Uterus (tissue), 2 donors: ENCODE results near the gene DCUN1D1.

ENCODE experiments used
- POLR2A ChIP-seq, 2 donors: fragments of 450-650 bp; IDR thresholded peaks; one replicate each; pipeline ENCODE4 v1.6.1; 2016; ENCODE audit warnings: antibody characterized with exemption in 2 of 2, mild to moderate bottlenecking in 1 of 2, moderate library complexity in 1 of 2
- TF ChIP-seq, protein P1 (sequence below), 4 experiments: fragments of 200-600 bp in 2 of 4; fragments of 450-650 bp in 2 of 4; sonication (generic) in 2 of 4; IDR thresholded peaks; one replicate each; pipeline ENCODE4 v1.5.1; 2016 to 2019; ENCODE audit warnings: antibody characterized with exemption in 4 of 4, mild to moderate bottlenecking in 2 of 4, moderate library complexity in 1 of 4

DNA sequence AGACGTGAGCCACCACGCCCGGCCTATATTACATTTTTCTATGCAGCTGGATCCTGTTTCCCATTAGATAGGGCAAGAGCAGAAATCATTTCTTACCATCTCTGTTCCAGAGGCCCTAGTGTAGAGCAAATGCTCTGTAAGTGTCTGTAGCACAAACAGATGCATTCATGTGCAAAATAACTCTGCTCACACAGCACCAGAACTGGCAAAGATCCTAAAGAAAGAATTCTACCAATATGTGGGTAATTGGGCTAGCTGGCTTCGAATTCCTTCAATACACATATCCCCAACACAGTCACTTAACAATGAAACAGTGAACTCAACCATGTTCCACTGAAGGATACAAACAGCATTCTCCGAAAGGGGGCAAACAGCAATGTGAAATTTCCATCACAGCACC lies 32.7 kb upstream of the DCUN1D1 start:
- no peak for TF ChIP-seq POLR2A (IDR thresholded peaks at IDR 0.05)
- TF ChIP-seq, protein P1, sequence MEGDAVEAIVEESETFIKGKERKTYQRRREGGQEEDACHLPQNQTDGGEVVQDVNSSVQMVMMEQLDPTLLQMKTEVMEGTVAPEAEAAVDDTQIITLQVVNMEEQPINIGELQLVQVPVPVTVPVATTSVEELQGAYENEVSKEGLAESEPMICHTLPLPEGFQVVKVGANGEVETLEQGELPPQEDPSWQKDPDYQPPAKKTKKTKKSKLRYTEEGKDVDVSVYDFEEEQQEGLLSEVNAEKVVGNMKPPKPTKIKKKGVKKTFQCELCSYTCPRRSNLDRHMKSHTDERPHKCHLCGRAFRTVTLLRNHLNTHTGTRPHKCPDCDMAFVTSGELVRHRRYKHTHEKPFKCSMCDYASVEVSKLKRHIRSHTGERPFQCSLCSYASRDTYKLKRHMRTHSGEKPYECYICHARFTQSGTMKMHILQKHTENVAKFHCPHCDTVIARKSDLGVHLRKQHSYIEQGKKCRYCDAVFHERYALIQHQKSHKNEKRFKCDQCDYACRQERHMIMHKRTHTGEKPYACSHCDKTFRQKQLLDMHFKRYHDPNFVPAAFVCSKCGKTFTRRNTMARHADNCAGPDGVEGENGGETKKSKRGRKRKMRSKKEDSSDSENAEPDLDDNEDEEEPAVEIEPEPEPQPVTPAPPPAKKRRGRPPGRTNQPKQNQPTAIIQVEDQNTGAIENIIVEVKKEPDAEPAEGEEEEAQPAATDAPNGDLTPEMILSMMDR (IDR thresholded peaks at IDR 0.05): no peak
